OCI-LY7 (cell line): Measurements from ENCODE around the gene PACSIN2.

Experiments used
- CTCF ChIP-seq: fragments of 200-600 bp; sonication (generic); conservative IDR thresholded peaks from 2 replicates; pipeline ENCODE4 v1.5.1; 2014; ENCODE audit warnings: mild to moderate bottlenecking, antibody characterized with exemption, low read length, moderate library complexity, mixed read lengths
- EZH2phosphoT487 ChIP-seq: fragments of 200-600 bp; sonication (generic); IDR thresholded peaks from 2 replicates; pipeline ENCODE4 v1.6.1; 2018; ENCODE audit warnings: low read depth, borderline replicate concordance, mild to moderate bottlenecking, mixed run types, antibody characterized with exemption, low read length, moderate library complexity, mixed read lengths

GRCh38 chr22:42964994-42965699, 49.8 kb downstream of the PACSIN2 start:
- no peak for TF ChIP-seq CTCF
- no peak for TF ChIP-seq EZH2phosphoT487
